ENCODE measurements around the gene ATP6V1G1.

DNA sequence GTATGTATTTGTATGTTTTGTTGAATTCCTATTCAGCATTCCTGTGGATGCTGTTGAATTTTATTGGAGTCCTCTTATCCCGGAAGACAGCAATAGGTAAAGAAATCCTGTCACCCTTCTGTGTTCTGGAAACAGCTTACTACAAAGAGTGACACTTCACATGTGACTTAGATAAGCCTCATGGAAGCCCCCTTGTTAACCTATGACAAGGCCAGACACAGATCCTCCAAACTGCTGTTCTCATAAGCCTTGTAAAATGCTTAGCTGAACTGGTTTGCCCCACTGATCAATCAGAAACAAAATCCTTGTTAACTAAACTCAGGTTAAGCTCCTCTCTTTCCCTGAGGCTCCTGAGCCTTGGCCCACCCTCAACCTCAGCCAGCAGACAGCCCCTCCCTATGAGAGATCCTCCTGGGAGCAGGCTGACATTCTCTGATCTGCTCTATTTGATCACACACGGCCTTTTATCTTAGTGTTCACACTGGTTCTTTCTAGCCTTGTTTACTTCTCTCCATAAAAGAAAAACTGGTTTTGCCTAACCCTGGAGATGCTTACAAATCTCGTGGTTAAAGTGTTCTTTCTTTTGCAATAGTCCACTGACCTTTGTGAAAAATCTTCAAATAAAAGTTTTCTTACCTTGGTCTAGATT lies 29.4 kb upstream of the ATP6V1G1 start:
- TF ChIP-seq SIN3A (IDR thresholded peaks at IDR 0.05; ENCODE audit: borderline replicate concordance, insufficient read depth, low read length) (no peak), TAF1 (IDR thresholded peaks at IDR 0.05; ENCODE audit: borderline replicate concordance, insufficient read depth, low read length) (no peak), POLR2AphosphoS5 (IDR thresholded peaks at IDR 0.05; ENCODE audit: low read depth, low read length) (no peak)
